Stomach (tissue), 9 donors: ENCODE results near the gene SFN. TPM values are rescaled to one million over a fixed set of nuclear protein-coding genes. Genes with fewer than 3 reads are reported as not detected.
A peak's percentile ranks its signal among the peaks of the same experiment; 100 is the strongest.

Source experiments
- DNase-seq, 2 donors: peaks; one replicate each; pipeline versions ENCODE4 v3.0.0 to v3.0.0-alpha.2; 2013 to 2019
- H3K27ac ChIP-seq, 5 donors: fragments of 200-600 bp in 4 of 5; sonication (generic) in 4 of 5; one replicate each; pipeline ENCODE4 v1.5.1; 2013 to 2019; ENCODE audit warnings: mild to moderate bottlenecking in 1 of 5, moderate library complexity in 1 of 5
- H3K27me3 ChIP-seq, 3 donors: fragments of 200-600 bp; sonication (generic); one replicate each; pipeline ENCODE4 v1.5.1; 2017 to 2019; ENCODE audit warnings: mixed run types in 1 of 3
- H3K36me3 ChIP-seq, 4 donors: fragments of 200-600 bp; sonication (generic); 1 replicate in 3 of 4; 2 replicates in 1 of 4; pipeline ENCODE4 v1.5.1; 2016 to 2019
- H3K4me1 ChIP-seq, 4 donors: fragments of 200-600 bp; sonication (generic); one replicate each; pipeline ENCODE4 v1.5.1; 2016 to 2019
- H3K4me3 ChIP-seq, 4 donors: fragments of 200-600 bp; sonication (generic) in 3 of 4; one replicate each; pipeline ENCODE4 v1.5.1; 2016 to 2019; ENCODE audit warnings: mild to moderate bottlenecking in 1 of 4
- H3K9me3 ChIP-seq, 4 donors: fragments of 200-600 bp; sonication (generic); one replicate each; pipeline ENCODE4 v1.5.1; 2016 to 2019
- CTCF ChIP-seq, 7 experiments: fragments of 450-650 bp in 4 of 7; fragments of 200-600 bp in 3 of 7; sonication (generic) in 3 of 7; IDR thresholded peaks; one replicate each; pipeline ENCODE4 v1.5.1; 2016 to 2019; ENCODE audit warnings: antibody characterized with exemption in 7 of 7, control low read depth in 2 of 7, mild to moderate bottlenecking in 1 of 7
- EP300 ChIP-seq: sonication (generic); formaldehyde crosslinking; IDR thresholded peaks from one replicate; pipeline ENCODE4 v1.6.1; 2017; ENCODE audit warnings: antibody characterized with exemption
- POLR2A ChIP-seq, 4 donors: fragments of 450-650 bp; IDR thresholded peaks; one replicate each; pipeline ENCODE4 v1.6.1; 2016; ENCODE audit warnings: antibody characterized with exemption in 4 of 4, control low read depth in 2 of 4, mild to moderate bottlenecking in 1 of 4, moderate library complexity in 1 of 4
- POLR2AphosphoS5 ChIP-seq, 3 donors: sonication (generic); formaldehyde crosslinking; IDR thresholded peaks; one replicate each; pipeline ENCODE4 v1.6.1; 2016; ENCODE audit warnings: antibody characterized with exemption in 3 of 3
- WGBS, 5 donors: extraction: QIAGEN DNeasy Blood & Tissue Kit in 3 of 5; methylation state at CpG; one replicate each; pipeline versions ENCODE4 v1.1.5 to v1.1.7; 2013 to 2018; 5-methylcytosine and 5-hydroxymethylcytosine counted together
- intact Hi-C: fragments of 100-400 bp; cut with DNase I; formaldehyde crosslinking; loops from one replicate; pipeline ENCODE4 v1.15.1; 2023; ENCODE audit warnings: low total_unique reads
- polyA plus RNA-seq, 3 donors: library from polyadenylated mRNA; stranded (reverse); fragments of 200-250 nt; gene quantifications; one replicate each; pipeline ENCODE4 v1.2.3, GENCODE V29; 2013
- total RNA-seq, 5 donors: library from RNA; depleted of rRNA; stranded (reverse); fragments of >200 nt; gene quantifications; one replicate each; pipeline versions ENCODE4 v1.1.0 to v1.2.3, GENCODE V29; 2014 to 2016
- donor health status: healthy with polysubstance abuse.
- donor health status: Bipolar disorder and iron deficiency.
- donor health status: healthy.

The SFN gene
- total and polyA plus RNA-seq, 8 donors: 17.4 to 410 (median 81.2) TPM

GRCh38 chr1:26827106-26827604 lies 35.8 kb upstream of the SFN start:
- intact Hi-C loops: no loop called here
- Histone ChIP-seq H3K36me3 (peaks cover 0 to 14% (median 8%) of the 10 kb centered on the region in 4 donors), H3K4me3 (peak overlapping the region; percentile 79 to 94 (median 80)), H3K27me3 (no peaks in the 10 kb centered on the region), H3K9me3 (no peaks in the 10 kb centered on the region), H3K4me1 (peaks cover 32 to 61% (median 53%) of the 10 kb centered on the region in 4 donors), H3K27ac (peak overlapping the region; percentile 74 to 89 (median 84))
- TF ChIP-seq EP300 (no peak), POLR2A (IDR thresholded peaks at IDR 0.05) (no peak), CTCF (IDR thresholded peaks at IDR 0.05) (no peak), POLR2AphosphoS5 (IDR thresholded peaks at IDR 0.05) (no peak)
- DNase-seq: no peak
- 1 to 4% (median 2%) methylated on average over 9 to 17 of the region's 17 CpGs for WGBS, 5 donors

- intact Hi-C loops: no loop called here
- H3K27ac ChIP-seq: peak overlapping the region; percentile 74 to 89 (median 84)
- TF ChIP-seq EP300 (no peak), CTCF (IDR thresholded peaks at IDR 0.05) (no peak), POLR2AphosphoS5 (IDR thresholded peaks at IDR 0.05) (no peak), POLR2A (IDR thresholded peaks at IDR 0.05) (no peak)
- peaks cover 32 to 61% (median 55%) of the 10 kb centered on the region in 4 donors for H3K4me1 ChIP-seq
- H3K9me3 ChIP-seq: no peaks in the 10 kb centered on the region
- peaks cover 4 to 19% (median 13%) of the 10 kb centered on the region in 4 donors for H3K36me3 ChIP-seq
- 32 to 44% (median 38%) methylated on average over 11 of the region's 11 CpGs for WGBS, 5 donors
- DNase-seq: peak in 1 of 2 donors; percentile 53
- H3K27me3 ChIP-seq: no peaks in the 10 kb centered on the region
- peak overlapping the region; percentile 79 to 94 (median 80) for H3K4me3 ChIP-seq
Measured at GRCh38 chr1:26827663-26828062, 35.3 kb upstream of the SFN start.

GRCh38 chr1:26828411-26828991 lies 34.4 kb upstream of the SFN start:
- TF ChIP-seq POLR2A (IDR thresholded peaks at IDR 0.05): no peak
- no peak for TF ChIP-seq POLR2AphosphoS5 (IDR thresholded peaks at IDR 0.05)
- TF ChIP-seq CTCF (IDR thresholded peaks at IDR 0.05): no peak
- no peak for TF ChIP-seq EP300
- 33 to 43% (median 34%) methylated on average over 4 of the region's 4 CpGs for WGBS, 5 donors
- Histone ChIP-seq H3K27ac (peak overlapping the region in 4 of 5 donors; percentile 74 to 88 (median 84)), H3K9me3 (no peaks in the 10 kb centered on the region), H3K4me3 (peak overlapping the region in 2 of 4 donors; percentile 80 to 94), H3K4me1 (peaks cover 32 to 67% (median 59%) of the 10 kb centered on the region in 4 donors), H3K27me3 (no peaks in the 10 kb centered on the region), H3K36me3 (peaks cover 13 to 27% (median 21%) of the 10 kb centered on the region in 4 donors)
- intact Hi-C loops: no loop called here
- peak; percentile 34 to 39 for DNase-seq

- H3K27ac ChIP-seq: peak overlapping the region in 4 of 5 donors; percentile 74 to 88 (median 84)
- H3K36me3 ChIP-seq: peaks cover 13 to 36% (median 30%) of the 10 kb centered on the region in 4 donors
- DNase-seq: no peak
- H3K4me1 ChIP-seq: peaks cover 32 to 73% (median 66%) of the 10 kb centered on the region in 4 donors
- H3K9me3 ChIP-seq: no peaks in the 10 kb centered on the region
- intact Hi-C loops: no loop called here
- peak overlapping the region in 2 of 4 donors; percentile 80 to 94 for H3K4me3 ChIP-seq
- TF ChIP-seq POLR2AphosphoS5 (IDR thresholded peaks at IDR 0.05): no peak
- TF ChIP-seq CTCF (IDR thresholded peaks at IDR 0.05): no peak
- no peak for TF ChIP-seq EP300
- TF ChIP-seq POLR2A (IDR thresholded peaks at IDR 0.05): no peak
- H3K27me3 ChIP-seq: no peaks in the 10 kb centered on the region
- WGBS, 5 donors: 85 to 91% (median 90%) methylated on average over 6 of the region's 6 CpGs
Measured at GRCh38 chr1:26829184-26829911, 33.6 kb upstream of the SFN start.
